Vagina (tissue), 2 donors: Measurements from ENCODE around the gene RANGRF. TPM values are rescaled to one million over a fixed set of nuclear protein-coding genes. Genes with fewer than 3 reads are reported as not detected.

Source experiments
- DNase-seq, 2 donors: peaks; one replicate each; pipeline ENCODE4 v3.0.0-alpha.2; 2017; ENCODE audit errors: extremely low spot score in 2 of 2
- H3K27ac ChIP-seq: fragments of 200-600 bp; sonication (generic); one replicate; pipeline ENCODE4 v1.5.1; 2019
- H3K27me3 ChIP-seq: fragments of 200-600 bp; sonication (generic); one replicate; pipeline ENCODE4 v1.5.1; 2019
- H3K36me3 ChIP-seq, 2 donors: fragments of 200-600 bp; sonication (generic); one replicate each; pipeline ENCODE4 v1.5.1; 2017 to 2019
- H3K4me1 ChIP-seq: fragments of 200-600 bp; sonication (generic); one replicate; pipeline ENCODE4 v1.5.1; 2019
- H3K4me3 ChIP-seq, 2 donors: fragments of 200-600 bp; sonication (generic); 1 replicate in 1 of 2; 2 replicates in 1 of 2; pipeline ENCODE4 v1.5.1; 2016 to 2019
- H3K9me3 ChIP-seq: fragments of 200-600 bp; sonication (generic); one replicate; pipeline ENCODE4 v1.5.1; 2019
- POLR2A ChIP-seq, 2 donors: fragments of 450-650 bp; IDR thresholded peaks; one replicate each; pipeline ENCODE4 v1.6.1; 2017; ENCODE audit warnings: antibody characterized with exemption in 2 of 2, mild to moderate bottlenecking in 2 of 2, moderate library complexity in 2 of 2
- POLR2AphosphoS5 ChIP-seq, 2 donors: sonication (generic); formaldehyde crosslinking; IDR thresholded peaks; one replicate each; pipeline ENCODE4 v1.9.0; 2017; ENCODE audit warnings: antibody characterized with exemption in 2 of 2, mild to moderate bottlenecking in 2 of 2, low read depth in 1 of 2; ENCODE audit not compliant: insufficient read depth in 1 of 2
- intact Hi-C: fragments of 100-400 bp; cut with DNase I; formaldehyde crosslinking; loops from one replicate; pipeline ENCODE4 v1.15.1; 2023
- total RNA-seq: library from RNA; depleted of rRNA; stranded (reverse); fragments of >200 nt; gene quantifications from one replicate; pipeline ENCODE4 v1.2.3, GENCODE V29; 2016
- TF ChIP-seq, protein P1 (sequence below), 3 experiments: fragments of 450-650 bp in 2 of 3; fragments of 200-600 bp in 1 of 3; sonication (generic) in 1 of 3; IDR thresholded peaks; one replicate each; pipeline ENCODE4 v1.5.1; 2017 to 2019; ENCODE audit warnings: antibody characterized with exemption in 3 of 3, mild to moderate bottlenecking in 2 of 3, moderate library complexity in 2 of 3

RANGRF gene
- total RNA-seq, 1 donor from 2014 or later, result 19.4 TPM

DNA sequence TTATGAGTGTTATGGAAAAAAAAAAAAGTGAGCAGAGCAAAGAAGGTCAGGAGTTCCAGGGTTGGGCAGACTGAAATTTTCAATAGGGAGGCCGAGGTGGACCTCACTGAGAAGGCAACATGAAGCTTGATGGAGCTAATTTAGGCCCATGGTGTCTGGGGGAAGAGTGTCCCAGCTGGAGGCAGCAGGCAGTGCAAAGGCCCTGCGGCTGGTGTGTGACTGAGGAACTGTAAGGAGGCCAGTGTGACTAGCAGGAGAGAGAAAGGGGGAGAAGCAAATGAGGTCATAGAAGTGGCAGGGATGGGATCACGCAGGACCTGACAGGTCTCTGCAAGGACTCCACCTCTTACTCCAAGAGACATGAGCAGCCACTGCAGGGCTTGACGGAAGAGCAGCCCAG, 31.8 kb downstream of the RANGRF start:
- no peak for DNase-seq
- TF ChIP-seq, protein P1, sequence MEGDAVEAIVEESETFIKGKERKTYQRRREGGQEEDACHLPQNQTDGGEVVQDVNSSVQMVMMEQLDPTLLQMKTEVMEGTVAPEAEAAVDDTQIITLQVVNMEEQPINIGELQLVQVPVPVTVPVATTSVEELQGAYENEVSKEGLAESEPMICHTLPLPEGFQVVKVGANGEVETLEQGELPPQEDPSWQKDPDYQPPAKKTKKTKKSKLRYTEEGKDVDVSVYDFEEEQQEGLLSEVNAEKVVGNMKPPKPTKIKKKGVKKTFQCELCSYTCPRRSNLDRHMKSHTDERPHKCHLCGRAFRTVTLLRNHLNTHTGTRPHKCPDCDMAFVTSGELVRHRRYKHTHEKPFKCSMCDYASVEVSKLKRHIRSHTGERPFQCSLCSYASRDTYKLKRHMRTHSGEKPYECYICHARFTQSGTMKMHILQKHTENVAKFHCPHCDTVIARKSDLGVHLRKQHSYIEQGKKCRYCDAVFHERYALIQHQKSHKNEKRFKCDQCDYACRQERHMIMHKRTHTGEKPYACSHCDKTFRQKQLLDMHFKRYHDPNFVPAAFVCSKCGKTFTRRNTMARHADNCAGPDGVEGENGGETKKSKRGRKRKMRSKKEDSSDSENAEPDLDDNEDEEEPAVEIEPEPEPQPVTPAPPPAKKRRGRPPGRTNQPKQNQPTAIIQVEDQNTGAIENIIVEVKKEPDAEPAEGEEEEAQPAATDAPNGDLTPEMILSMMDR (IDR thresholded peaks at IDR 0.05), result no peak
- TF ChIP-seq POLR2A (IDR thresholded peaks at IDR 0.05) (no peak), POLR2AphosphoS5 (IDR thresholded peaks at IDR 0.05; ENCODE audit: insufficient read depth in 1 of 2, low read depth in 1 of 2) (no peak)
- Histone ChIP-seq H3K4me1 (peaks cover 8% of the 10 kb centered on the region), H3K36me3 (no peaks in the 10 kb centered on the region), H3K9me3 (no peaks in the 10 kb centered on the region), H3K27ac (no peak overlapping the region), H3K4me3 (no peak overlapping the region), H3K27me3 (peaks cover 3% of the 10 kb centered on the region)
- intact Hi-C loops, result loop anchor here (2.0 kb wide), 1 partner anchor 57 kb away; no protein-coding TSS in a partner anchor

- intact Hi-C loops, result loop anchor here (2.0 kb wide), 1 partner anchor 58 kb away; no protein-coding TSS in a partner anchor
- H3K27ac ChIP-seq, result no peak overlapping the region
- TF ChIP-seq POLR2A (IDR thresholded peaks at IDR 0.05) (no peak), POLR2AphosphoS5 (IDR thresholded peaks at IDR 0.05; ENCODE audit: insufficient read depth in 1 of 2, low read depth in 1 of 2) (no peak)
- TF ChIP-seq, protein P1 (IDR thresholded peaks at IDR 0.05), result no peak
- H3K9me3 ChIP-seq, result no peaks in the 10 kb centered on the region
- no peak for DNase-seq
- H3K27me3 ChIP-seq, result no peaks in the 10 kb centered on the region
- peaks cover 6% of the 10 kb centered on the region for H3K4me1 ChIP-seq
- no peak overlapping the region for H3K4me3 ChIP-seq
- no peaks in the 10 kb centered on the region for H3K36me3 ChIP-seq
Measured at GRCh38 chr17:8320990-8321389, 32.5 kb downstream of the RANGRF start.

DNA sequence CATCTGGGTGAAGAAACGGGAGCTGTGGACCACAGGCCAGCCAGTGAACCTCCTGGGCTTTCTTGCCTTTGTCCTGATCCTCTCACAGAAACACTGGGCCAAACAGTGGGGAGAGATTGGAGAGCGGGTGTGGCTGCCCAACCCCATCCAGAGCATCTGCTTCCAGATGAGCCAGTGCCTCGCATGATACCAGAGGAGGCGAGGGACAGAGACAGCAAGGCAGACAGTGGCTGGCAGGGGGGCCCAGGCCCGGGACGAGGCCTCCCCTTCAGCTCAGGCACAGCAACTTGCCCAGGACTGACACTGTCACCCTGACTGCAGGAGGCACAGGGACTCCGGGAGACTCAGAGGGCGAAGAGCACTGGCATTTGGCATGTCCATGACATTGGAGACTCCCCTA, 33.6 kb downstream of the RANGRF start:
- no peak overlapping the region for H3K4me3 ChIP-seq
- no peak for TF ChIP-seq POLR2AphosphoS5 (IDR thresholded peaks at IDR 0.05; ENCODE audit: insufficient read depth in 1 of 2, low read depth in 1 of 2)
- TF ChIP-seq, protein P1 (IDR thresholded peaks at IDR 0.05), result no peak
- no peak for TF ChIP-seq POLR2A (IDR thresholded peaks at IDR 0.05)
- H3K27me3 ChIP-seq, result no peaks in the 10 kb centered on the region
- H3K36me3 ChIP-seq, result no peaks in the 10 kb centered on the region
- DNase-seq, result no peak
- no peak overlapping the region for H3K27ac ChIP-seq
- intact Hi-C loops, result no loop called here
- no peaks in the 10 kb centered on the region for H3K9me3 ChIP-seq
- H3K4me1 ChIP-seq, result peaks cover 15% of the 10 kb centered on the region

DNA sequence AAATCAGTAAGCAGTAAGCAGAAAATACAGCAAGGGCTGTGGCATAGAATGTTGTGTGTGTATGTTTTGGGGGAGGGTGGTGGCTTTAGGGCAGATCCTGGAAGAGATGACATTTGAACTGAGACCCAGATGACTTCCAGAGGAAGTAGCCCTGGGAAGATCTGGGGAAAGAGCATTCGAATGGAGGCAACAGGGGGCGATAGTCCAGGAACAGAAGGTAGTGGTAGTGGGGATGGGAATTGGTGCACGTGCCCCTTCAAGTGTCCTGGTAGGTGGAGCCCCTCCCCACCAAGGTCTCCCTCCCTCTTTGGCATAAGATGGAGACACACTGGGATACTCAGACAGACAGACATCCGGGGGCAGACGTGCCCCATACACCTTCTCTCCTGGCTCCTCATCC, 35.7 kb downstream of the RANGRF start:
- Histone ChIP-seq H3K4me3 (no peak overlapping the region), H3K4me1 (peaks cover 21% of the 10 kb centered on the region), H3K27me3 (no peaks in the 10 kb centered on the region), H3K27ac (no peak overlapping the region), H3K9me3 (no peaks in the 10 kb centered on the region), H3K36me3 (no peaks in the 10 kb centered on the region)
- intact Hi-C loops, result no loop called here
- no peak for DNase-seq
- TF ChIP-seq POLR2AphosphoS5 (IDR thresholded peaks at IDR 0.05; ENCODE audit: insufficient read depth in 1 of 2, low read depth in 1 of 2) (no peak), POLR2A (IDR thresholded peaks at IDR 0.05) (no peak)
- TF ChIP-seq, protein P1 (IDR thresholded peaks at IDR 0.05), result no peak

DNA sequence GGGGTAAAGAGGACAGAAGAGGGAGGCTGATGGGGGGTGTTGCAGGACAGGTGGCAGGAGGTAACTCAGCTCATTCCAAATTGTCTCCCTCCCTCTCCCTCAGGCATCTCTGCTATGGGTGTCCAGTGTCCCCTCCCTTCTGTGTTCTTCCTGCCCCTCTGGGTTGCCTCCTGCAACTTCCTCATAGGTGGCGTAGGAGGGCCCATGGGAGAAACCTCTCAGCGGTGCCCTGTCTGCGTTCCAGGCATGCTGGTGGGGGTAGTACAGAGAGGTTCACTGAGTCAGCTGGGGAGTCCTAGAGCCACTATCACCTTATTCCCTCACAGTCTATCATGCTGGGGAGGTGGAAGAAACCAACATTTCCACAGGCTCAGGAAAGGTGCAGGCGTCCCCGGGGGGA, 36.5 kb downstream of the RANGRF start:
- H3K36me3 ChIP-seq, result no peaks in the 10 kb centered on the region
- peaks cover 21% of the 10 kb centered on the region for H3K4me1 ChIP-seq
- no peak overlapping the region for H3K4me3 ChIP-seq
- H3K27me3 ChIP-seq, result no peaks in the 10 kb centered on the region
- no peak for DNase-seq
- no peak overlapping the region for H3K27ac ChIP-seq
- intact Hi-C loops, result no loop called here
- TF ChIP-seq POLR2A (IDR thresholded peaks at IDR 0.05), result no peak
- TF ChIP-seq, protein P1 (IDR thresholded peaks at IDR 0.05), result no peak
- TF ChIP-seq POLR2AphosphoS5 (IDR thresholded peaks at IDR 0.05; ENCODE audit: insufficient read depth in 1 of 2, low read depth in 1 of 2), result no peak
- H3K9me3 ChIP-seq, result no peaks in the 10 kb centered on the region
